ENCODE data around the gene ZNRD2. TPM values are rescaled to one million over a fixed set of nuclear protein-coding genes. Genes with fewer than 3 reads are reported as not detected.
A peak's percentile ranks its signal among the peaks of the same experiment; 100 is the strongest.

Gene ZNRD2
- total and polyA plus RNA-seq, 2 donors from 2014 or later: 32.0 to 60.4 TPM

DNA sequence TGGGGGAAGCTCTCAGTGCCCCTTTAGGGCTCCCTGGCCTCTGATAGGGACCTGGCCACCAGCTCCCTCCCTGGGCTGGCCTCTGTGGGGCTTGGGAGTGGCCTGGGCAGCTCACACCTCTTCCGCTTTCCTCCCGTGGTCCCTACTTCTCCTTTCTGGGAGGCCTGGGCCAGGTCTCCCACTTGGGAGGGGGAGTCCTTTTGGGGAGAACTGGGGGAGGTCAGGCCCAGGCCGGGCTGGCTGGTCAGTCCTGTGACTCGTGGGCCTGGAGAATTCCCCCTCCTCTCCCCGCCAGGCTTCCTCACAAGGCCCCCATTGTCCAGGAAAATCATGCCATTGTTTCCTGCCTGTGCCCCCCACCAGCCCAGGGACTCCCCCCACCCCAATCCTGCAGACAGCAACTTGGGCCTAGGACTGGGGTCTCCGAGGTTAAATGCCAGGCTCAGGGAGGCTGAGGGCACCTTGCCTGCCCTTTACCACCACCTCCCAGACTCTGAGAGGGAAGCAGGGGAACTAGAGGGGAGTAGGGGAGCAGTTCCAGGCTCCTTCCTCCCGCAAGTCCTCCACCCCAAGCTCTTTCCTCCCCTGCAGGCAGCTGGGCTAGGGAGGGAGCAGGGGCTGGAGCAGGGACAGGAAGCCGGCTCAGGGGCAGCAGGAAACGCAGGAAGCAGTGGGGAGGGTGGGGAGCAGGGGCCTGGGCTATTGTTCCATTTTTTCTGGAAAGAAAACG is 40.9 kb downstream of the ZNRD2 start:
- intact Hi-C loops (cut with DNase I): no loop called here
- FAIRE-seq: no peak
- no peaks in the 10 kb centered on the region for H3K9me3 ChIP-seq (ENCODE audit: control insufficient read depth in 2 of 3, insufficient read depth in 1 of 3, low read length in 3 of 3)
- no peaks in the 10 kb centered on the region for H3K27me3 ChIP-seq (ENCODE audit: control insufficient read depth, insufficient read depth, low read length)
- H3K9ac ChIP-seq (ENCODE audit: low read length in 3 of 3): peak overlapping the region in 1 of 3 donors; percentile 80
- peaks cover 0 to 6% (median 4%) of the 10 kb centered on the region in 3 donors for H3K36me3 ChIP-seq (ENCODE audit: control insufficient read depth in 2 of 3, insufficient read depth in 3 of 3, low read length in 3 of 3)
- H3K27ac ChIP-seq (ENCODE audit: low read depth in 2 of 2, low read length in 2 of 2): peak overlapping the region; percentile 60 to 76
- H3K4me1 ChIP-seq (ENCODE audit: control insufficient read depth in 2 of 3, insufficient read depth in 2 of 3, low read depth in 1 of 3, low read length in 3 of 3): peaks cover 0 to 46% (median 0%) of the 10 kb centered on the region in 3 donors
- peak overlapping the region in 2 of 3 donors; percentile 4 to 79 for H3K4me3 ChIP-seq (ENCODE audit: low read length in 3 of 3)
- peak in 2 of 5 donors; percentile 60 to 83 for DNase-seq
- no peak for TF ChIP-seq CTCF (IDR thresholded peaks at IDR 0.05; ENCODE audit: borderline replicate concordance, extremely low read depth, insufficient read depth)

GRCh38 chr11:65611758-65612603 is 41.7 kb downstream of the ZNRD2 start:
- intact Hi-C loops (cut with DNase I): no loop called here
- peak overlapping the region; percentile 20 to 79 (median 49) for H3K4me3 ChIP-seq (ENCODE audit: low read length in 3 of 3)
- H3K4me1 ChIP-seq (ENCODE audit: control insufficient read depth in 2 of 3, insufficient read depth in 2 of 3, low read depth in 1 of 3, low read length in 3 of 3): peaks cover 0 to 50% (median 0%) of the 10 kb centered on the region in 3 donors
- H3K27ac ChIP-seq (ENCODE audit: low read depth in 2 of 2, low read length in 2 of 2): peak overlapping the region; percentile 51 to 76
- DNase-seq: no peak
- peak overlapping the region in 2 of 3 donors; percentile 7 to 80 for H3K9ac ChIP-seq (ENCODE audit: low read length in 3 of 3)
- no peaks in the 10 kb centered on the region for H3K9me3 ChIP-seq (ENCODE audit: control insufficient read depth in 2 of 3, insufficient read depth in 1 of 3, low read length in 3 of 3)
- H3K36me3 ChIP-seq (ENCODE audit: control insufficient read depth in 2 of 3, insufficient read depth in 3 of 3, low read length in 3 of 3): peaks cover 0 to 6% (median 4%) of the 10 kb centered on the region in 3 donors
- no peak for TF ChIP-seq CTCF (IDR thresholded peaks at IDR 0.05; ENCODE audit: borderline replicate concordance, extremely low read depth, insufficient read depth)
- H3K27me3 ChIP-seq (ENCODE audit: control insufficient read depth, insufficient read depth, low read length): no peaks in the 10 kb centered on the region
- FAIRE-seq: no peak

DNA sequence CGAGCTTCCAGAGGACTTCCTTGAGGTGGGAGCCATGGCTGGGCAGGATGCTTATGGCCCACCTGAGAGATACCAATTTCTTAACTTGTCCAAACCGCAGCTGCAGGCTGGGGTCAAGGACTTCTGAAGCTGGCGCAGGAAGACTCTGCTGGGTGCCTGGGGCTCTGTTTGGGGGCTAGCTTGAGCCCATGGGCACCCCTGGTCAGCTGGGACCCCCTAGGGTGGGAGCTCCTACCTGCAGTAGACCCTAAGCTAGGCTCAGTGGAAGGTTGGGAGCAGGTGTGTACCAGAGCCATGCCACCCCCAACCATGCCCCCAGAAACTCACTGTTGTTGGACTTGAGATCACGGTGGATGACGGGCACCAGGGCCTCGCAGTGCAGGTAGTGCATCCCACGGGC is 42.4 kb downstream of the ZNRD2 start:
- H3K4me3 ChIP-seq (ENCODE audit: low read length in 3 of 3): peak overlapping the region; percentile 20 to 79 (median 49)
- no peak for FAIRE-seq
- peak overlapping the region in 2 of 3 donors; percentile 43 to 80 for H3K9ac ChIP-seq (ENCODE audit: low read length in 3 of 3)
- TF ChIP-seq CTCF (IDR thresholded peaks at IDR 0.05; ENCODE audit: borderline replicate concordance, extremely low read depth, insufficient read depth): no peak
- intact Hi-C loops (cut with DNase I): no loop called here
- H3K9me3 ChIP-seq (ENCODE audit: control insufficient read depth in 2 of 3, insufficient read depth in 1 of 3, low read length in 3 of 3): no peaks in the 10 kb centered on the region
- H3K27ac ChIP-seq (ENCODE audit: low read depth in 2 of 2, low read length in 2 of 2): peak overlapping the region; percentile 76 to 82
- H3K36me3 ChIP-seq (ENCODE audit: control insufficient read depth in 2 of 3, insufficient read depth in 3 of 3, low read length in 3 of 3): peaks cover 0 to 10% (median 6%) of the 10 kb centered on the region in 3 donors
- H3K27me3 ChIP-seq (ENCODE audit: control insufficient read depth, insufficient read depth, low read length): no peaks in the 10 kb centered on the region
- peaks cover 0 to 50% (median 0%) of the 10 kb centered on the region in 3 donors for H3K4me1 ChIP-seq (ENCODE audit: control insufficient read depth in 2 of 3, insufficient read depth in 2 of 3, low read depth in 1 of 3, low read length in 3 of 3)
- DNase-seq: no peak
